CD4-positive, alpha-beta T cell treated with Interleukin-4 for 4 hours (primary cell): ENCODE data around the gene PTH2.

Source experiments
- DNase-seq: peaks from one replicate; pipeline ENCODE4 v3.0.0-alpha.2; 2020

Gene PTH2

DNA sequence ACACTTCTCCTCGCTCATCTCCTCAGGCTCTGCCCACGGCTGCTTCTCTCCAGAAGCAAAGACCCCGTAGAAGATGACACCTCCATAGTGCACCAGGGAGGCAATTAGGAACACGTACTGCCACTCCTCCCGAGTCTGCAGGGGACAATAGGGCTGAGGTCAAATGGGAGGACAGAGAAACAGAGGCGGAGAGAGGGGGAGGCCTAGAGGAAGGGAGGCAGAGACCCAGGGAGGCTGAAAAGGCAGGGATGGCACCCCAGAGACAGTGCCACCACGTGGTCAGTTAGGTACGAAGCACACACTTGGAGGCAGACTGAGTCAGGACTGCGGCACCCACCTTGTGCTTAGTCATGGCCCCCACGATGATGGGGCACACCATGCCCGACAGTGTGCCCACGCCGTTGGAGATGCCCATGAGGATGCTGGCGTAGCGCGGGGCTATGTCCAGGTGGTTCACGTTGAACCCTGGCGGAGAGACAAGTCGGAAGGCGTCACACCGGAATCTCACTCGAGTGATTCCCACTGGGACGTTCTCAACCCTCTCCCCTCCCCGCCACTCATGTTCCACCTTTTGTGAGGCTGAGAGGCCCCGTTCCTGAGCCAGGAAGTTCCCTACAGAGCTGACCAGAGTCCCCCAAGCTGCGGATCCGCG lies 7.6 kb upstream of the PTH2 start:
- DNase-seq = no peak

- no peak for DNase-seq
Observed at GRCh38 chr19:49430172-49430677, 7.0 kb upstream of the PTH2 start.

- DNase-seq = no peak
Observed at GRCh38 chr19:49428547-49429451, 5.6 kb upstream of the PTH2 start.

DNA sequence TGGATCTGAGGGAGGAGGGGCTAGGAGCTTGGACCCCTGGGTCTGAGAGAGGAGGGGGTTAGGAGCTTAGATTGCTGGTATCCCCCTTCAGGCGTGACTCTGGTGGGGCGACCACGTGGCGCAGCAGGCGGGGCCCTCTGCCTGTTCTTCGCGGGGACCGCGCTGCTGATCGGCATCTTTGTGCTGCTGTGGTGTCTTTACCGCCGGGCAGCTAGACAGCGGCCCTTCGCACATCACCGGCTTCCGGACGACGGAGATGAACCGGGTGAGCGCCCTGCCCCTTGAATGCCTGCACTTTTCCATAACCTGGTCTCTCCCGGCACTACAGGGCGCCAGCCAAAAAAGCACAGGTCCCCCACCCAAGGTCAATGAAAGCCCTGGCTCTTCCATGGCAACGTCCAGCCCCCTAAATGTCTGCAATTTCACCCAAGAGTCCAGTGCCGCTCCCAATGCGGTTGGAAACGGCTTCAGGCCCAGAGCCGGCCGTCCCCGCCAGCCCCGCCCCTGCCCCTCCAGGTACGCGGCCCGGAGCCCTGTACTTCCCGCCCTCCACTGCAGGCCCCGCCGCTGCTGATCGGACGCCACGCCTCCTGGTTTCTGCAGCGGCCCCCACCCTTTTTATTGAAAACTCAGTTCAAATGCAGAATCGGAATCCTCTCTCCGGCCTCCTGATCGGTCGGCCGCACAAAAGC lies 4.8 kb upstream of the PTH2 start:
- DNase-seq = no peak

GRCh38 chr19:49427339-49427738 lies 4.1 kb upstream of the PTH2 start:
- DNase-seq = no peak

DNA sequence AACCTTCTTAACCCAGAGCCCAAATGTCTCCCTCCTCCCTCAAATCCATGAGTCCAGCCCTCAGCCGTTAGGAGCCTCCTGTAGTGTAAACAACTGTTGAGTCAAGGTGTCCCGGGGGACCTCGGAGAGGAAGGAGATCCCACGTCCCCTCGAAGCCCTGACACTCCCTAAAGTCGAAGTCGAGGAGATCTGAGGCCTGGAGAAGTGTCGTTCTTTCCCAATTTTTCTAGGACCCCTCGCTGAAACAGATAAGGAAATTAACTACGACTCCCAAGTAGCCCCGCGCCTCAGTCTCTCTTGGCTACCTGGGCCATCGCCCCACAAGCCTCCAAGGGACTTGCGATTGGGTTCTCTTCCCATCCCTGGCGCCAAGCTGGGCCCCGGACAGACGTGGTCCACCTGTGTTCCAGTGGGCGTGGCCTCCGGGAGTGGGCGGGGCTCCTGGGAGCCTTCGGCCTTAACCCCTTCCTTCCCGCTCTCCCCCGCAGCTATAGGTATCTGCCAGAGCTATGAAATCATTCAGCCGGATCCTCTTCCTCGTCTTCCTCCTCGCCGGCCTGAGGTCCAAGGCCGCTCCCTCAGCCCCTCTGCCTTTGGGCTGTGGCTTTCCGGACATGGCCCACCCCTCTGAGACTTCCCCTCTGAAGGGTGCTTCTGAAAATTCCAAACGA lies 2.8 kb upstream of the PTH2 start:
- DNase-seq = no peak

DNA sequence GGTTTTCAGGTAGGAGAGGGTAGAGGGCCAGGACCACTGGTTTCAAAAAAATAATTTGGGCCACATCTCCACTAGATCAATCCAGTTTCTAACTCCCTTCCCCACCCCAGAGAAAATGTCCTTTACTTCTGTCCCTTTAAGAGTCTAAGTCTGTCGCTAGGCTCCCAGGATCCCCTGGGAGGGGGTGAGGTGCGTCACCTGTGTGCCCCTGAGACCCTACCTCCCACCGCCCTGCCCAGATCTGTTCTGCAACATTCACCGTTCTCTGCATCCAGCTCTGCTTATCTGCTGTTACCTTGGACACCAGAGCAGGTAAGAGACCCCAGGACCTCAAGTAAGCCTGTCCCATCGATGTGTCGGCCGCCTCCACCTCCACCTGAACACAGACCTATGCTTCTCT lies 1.9 kb upstream of the PTH2 start, which contains the start of gene GFY:
TSS of gene GFY (plus strand) at position 211 of the 400 bp plus-strand sequence. CDS start 1,043 bp downstream, outside the sequence.
- no peak for DNase-seq

- DNase-seq = peak; percentile 25
Observed at GRCh38 chr19:49423985-49424303, 703 bp upstream of the PTH2 start.

- no peak for DNase-seq
Observed at GRCh38 chr19:49422407-49423070, 702 bp downstream of the PTH2 start.

GRCh38 chr19:49421878-49422202 lies 1.4 kb downstream of the PTH2 start:
- DNase-seq = no peak

- DNase-seq = no peak
Observed at GRCh38 chr19:49421039-49421877, 2.0 kb downstream of the PTH2 start.

DNA sequence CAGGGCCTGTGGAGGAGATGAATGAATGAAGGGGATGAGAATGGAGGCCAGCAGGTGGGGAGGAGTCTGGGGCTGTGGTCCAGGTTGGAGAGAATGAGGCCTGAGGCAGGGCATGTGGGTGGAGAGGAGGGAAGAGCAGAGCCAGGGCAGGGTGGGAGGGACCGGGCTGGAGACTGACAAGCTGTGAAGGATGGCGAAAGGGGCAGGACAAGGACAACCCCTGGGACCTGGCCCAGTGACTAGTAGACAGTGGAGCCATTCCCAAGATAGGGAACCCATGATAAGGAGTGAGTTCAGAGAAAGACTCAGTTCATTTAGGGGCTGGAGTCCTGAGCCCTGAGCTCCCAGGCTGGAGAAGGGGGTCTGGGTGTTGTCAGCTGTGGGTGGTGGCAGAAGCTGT lies 3.0 kb downstream of the PTH2 start:
- no peak for DNase-seq

GRCh38 chr19:49419173-49419572 lies 4.1 kb downstream of the PTH2 start:
- no peak for DNase-seq

GRCh38 chr19:49418511-49418910 lies 4.7 kb downstream of the PTH2 start:
- no peak for DNase-seq

- DNase-seq = no peak
Observed at GRCh38 chr19:49417088-49417487, 6.2 kb downstream of the PTH2 start.

GRCh38 chr19:49415810-49416200 lies 7.4 kb downstream of the PTH2 start:
- DNase-seq = no peak

DNA sequence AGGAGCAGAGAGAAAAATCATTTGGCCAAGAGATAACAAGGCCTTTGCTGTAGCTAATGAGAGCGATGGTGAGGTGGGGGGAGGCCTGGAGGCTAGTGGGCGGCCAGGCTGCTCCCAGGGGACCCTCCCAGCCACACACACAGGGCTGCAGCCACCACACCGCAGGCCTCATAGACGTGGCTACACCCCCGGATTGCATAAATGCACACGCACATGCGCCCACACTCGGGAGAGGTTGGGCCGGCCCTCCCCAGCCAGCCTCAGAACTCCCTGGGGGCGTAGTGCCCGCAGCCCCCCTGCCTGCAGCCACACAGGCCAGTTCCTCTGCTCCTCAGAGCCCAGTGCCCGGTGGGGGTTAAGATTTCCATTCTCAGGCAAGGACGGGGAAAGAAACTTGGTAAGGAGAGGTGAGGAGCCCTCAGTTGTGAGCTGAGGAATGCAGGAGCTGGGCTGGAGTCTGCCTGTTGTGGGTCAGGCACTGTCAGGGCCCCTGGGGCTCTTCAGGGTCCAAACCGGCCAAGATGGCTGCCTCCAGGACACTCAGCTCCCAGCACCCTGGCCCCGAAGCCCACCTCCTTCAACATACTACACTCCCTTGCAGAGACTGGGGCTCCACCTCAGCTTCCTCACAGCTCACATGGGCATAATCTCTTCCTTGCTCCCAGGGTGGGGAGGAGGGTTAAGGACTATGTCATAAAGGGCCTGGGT lies 8.0 kb downstream of the PTH2 start:
- DNase-seq = no peak

DNA sequence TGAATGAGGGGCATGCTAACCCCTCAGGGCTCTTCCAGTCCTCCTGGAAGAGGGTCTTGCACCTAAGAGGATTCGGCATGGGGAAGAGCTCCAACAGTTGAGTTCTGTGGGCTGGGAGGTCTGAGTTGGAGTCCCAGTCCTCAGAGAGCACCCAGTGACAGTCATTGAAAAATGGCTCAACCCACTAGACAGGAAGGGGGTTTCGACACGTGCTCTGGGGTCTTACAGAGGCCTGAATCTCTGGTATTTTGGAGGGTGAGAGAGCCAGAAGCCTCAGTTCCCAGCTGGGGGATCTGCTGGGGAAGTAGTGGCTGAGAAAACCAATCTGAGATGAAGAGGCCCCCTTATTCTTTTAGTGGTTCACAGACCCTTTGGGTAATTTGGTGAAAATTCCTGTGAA lies 9.0 kb downstream of the PTH2 start:
- no peak for DNase-seq

DNA sequence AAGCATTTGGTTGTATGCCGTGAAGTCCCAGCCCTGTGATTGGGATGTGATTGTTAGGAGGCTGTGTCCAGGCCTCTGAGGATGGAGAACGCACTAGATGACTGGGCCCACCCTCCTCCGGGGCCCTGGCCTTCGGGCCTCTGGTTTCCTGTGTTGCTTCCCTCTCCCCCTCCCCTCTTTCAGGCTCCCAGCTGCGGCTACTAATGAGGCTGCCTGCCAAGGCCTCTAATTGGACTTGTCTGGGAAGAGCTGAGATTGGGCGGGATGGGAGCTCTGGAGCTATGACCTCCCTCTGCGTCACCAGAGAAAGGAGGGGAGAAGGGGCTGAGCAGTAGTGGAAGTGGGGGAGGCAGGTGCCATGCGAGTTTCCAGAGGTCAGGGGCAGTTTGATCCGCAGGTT lies 9.9 kb downstream of the PTH2 start:
- DNase-seq = no peak

GRCh38 chr19:49411681-49412326 lies 11.4 kb downstream of the PTH2 start:
- no peak for DNase-seq
